ENCODE data around the gene SEC16A.

Gene SEC16A

GRCh38 chr9:136441681-136442245 is 41.1 kb downstream of the SEC16A start:
- in situ Hi-C loops (cut with MboI; ENCODE audit: low sequenced_read_pairs), result no loop called here

GRCh38 chr9:136441191-136441680 is 41.6 kb downstream of the SEC16A start:
- in situ Hi-C loops (cut with MboI; ENCODE audit: low sequenced_read_pairs), result no loop called here

- in situ Hi-C loops (cut with MboI; ENCODE audit: low sequenced_read_pairs), result no loop called here
Measured at GRCh38 chr9:136439481-136440408, 43.1 kb downstream of the SEC16A start, which contains the start of gene INPP5E. TSS of gene INPP5E (minus strand) at chr9:136439845. CDS start at chr9:136439419, 426 bp downstream.

GRCh38 chr9:136438548-136439480 is 44.0 kb downstream of the SEC16A start:
- in situ Hi-C loops (cut with MboI; ENCODE audit: low sequenced_read_pairs), result no loop called here

GRCh38 chr9:136437839-136438547 is 44.8 kb downstream of the SEC16A start:
- in situ Hi-C loops (cut with MboI; ENCODE audit: low sequenced_read_pairs), result no loop called here

GRCh38 chr9:136437430-136437829 is 45.4 kb downstream of the SEC16A start:
- in situ Hi-C loops (cut with MboI; ENCODE audit: low sequenced_read_pairs), result no loop called here

- in situ Hi-C loops (cut with MboI; ENCODE audit: low sequenced_read_pairs), result no loop called here
Measured at GRCh38 chr9:136436055-136436634, 46.7 kb downstream of the SEC16A start.

- in situ Hi-C loops (cut with MboI; ENCODE audit: low sequenced_read_pairs), result no loop called here
Measured at GRCh38 chr9:136434580-136435169, 48.2 kb downstream of the SEC16A start.

- in situ Hi-C loops (cut with MboI; ENCODE audit: low sequenced_read_pairs), result no loop called here
Measured at GRCh38 chr9:136433849-136434579, 48.8 kb downstream of the SEC16A start.

GRCh38 chr9:136433043-136433715 is 49.7 kb downstream of the SEC16A start:
- in situ Hi-C loops (cut with MboI; ENCODE audit: low sequenced_read_pairs), result no loop called here

- in situ Hi-C loops (cut with MboI; ENCODE audit: low sequenced_read_pairs), result no loop called here
Measured at GRCh38 chr9:136432591-136432990, 50.2 kb downstream of the SEC16A start.

- in situ Hi-C loops (cut with MboI; ENCODE audit: low sequenced_read_pairs), result no loop called here
Measured at GRCh38 chr9:136431782-136432350, 51.0 kb downstream of the SEC16A start.

- in situ Hi-C loops (cut with MboI; ENCODE audit: low sequenced_read_pairs), result no loop called here
Measured at GRCh38 chr9:136430588-136431234, 52.1 kb downstream of the SEC16A start.

GRCh38 chr9:136429683-136430491 is 53.0 kb downstream of the SEC16A start:
- in situ Hi-C loops (cut with MboI; ENCODE audit: low sequenced_read_pairs), result no loop called here

- in situ Hi-C loops (cut with MboI; ENCODE audit: low sequenced_read_pairs), result no loop called here
Measured at GRCh38 chr9:136429075-136429628, 53.7 kb downstream of the SEC16A start.

- in situ Hi-C loops (cut with MboI; ENCODE audit: low sequenced_read_pairs), result no loop called here
Measured at GRCh38 chr9:136426787-136427186, 56.1 kb downstream of the SEC16A start.
